Measurements from ENCODE around the gene WDFY2.
A peak's percentile ranks its signal among the peaks of the same experiment; 100 is the strongest.

The WDFY2 gene

GRCh38 chr13:51799261-51799660 lies 215.0 kb downstream of the WDFY2 start:
- no peak overlapping the region for H3K9ac ChIP-seq (ENCODE audit: low read length)
- no peak overlapping the region for H2AFZ ChIP-seq (ENCODE audit: low read depth, low read length)

DNA sequence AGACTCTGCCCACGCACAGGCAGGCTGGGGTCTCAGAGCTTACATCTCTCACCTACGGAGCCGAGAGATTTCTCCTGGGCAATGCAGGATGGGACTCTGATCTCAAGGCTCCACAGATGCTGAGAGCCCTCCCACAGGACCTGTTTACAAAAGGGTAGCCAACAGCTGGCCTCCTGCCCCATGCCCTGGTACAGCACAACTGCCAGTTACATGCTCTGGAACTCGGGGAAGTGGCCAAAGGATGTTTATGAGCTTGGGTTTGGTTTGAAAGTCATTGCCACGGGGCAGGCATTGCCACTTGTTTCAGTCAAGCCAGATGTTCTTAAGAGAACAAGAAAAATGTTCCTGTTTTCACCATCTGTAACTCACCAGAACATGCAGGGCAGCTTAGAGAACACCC lies 216.2 kb downstream of the WDFY2 start:
- no peak overlapping the region for H3K9ac ChIP-seq (ENCODE audit: low read length)
- H3K36me3 ChIP-seq (replicated peaks; ENCODE audit: low read depth, low read length) = peaks cover 6% of the 10 kb centered on the region
- peaks cover 53% of the 10 kb centered on the region for H3K4me1 ChIP-seq (ENCODE audit: low read length)
- H2AFZ ChIP-seq (ENCODE audit: low read depth, low read length) = no peak overlapping the region
- TF ChIP-seq, protein P1, sequence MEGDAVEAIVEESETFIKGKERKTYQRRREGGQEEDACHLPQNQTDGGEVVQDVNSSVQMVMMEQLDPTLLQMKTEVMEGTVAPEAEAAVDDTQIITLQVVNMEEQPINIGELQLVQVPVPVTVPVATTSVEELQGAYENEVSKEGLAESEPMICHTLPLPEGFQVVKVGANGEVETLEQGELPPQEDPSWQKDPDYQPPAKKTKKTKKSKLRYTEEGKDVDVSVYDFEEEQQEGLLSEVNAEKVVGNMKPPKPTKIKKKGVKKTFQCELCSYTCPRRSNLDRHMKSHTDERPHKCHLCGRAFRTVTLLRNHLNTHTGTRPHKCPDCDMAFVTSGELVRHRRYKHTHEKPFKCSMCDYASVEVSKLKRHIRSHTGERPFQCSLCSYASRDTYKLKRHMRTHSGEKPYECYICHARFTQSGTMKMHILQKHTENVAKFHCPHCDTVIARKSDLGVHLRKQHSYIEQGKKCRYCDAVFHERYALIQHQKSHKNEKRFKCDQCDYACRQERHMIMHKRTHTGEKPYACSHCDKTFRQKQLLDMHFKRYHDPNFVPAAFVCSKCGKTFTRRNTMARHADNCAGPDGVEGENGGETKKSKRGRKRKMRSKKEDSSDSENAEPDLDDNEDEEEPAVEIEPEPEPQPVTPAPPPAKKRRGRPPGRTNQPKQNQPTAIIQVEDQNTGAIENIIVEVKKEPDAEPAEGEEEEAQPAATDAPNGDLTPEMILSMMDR (IDR thresholded peaks at IDR 0.05; ENCODE audit: low read depth, low read length) = no peak
- no peak for TF ChIP-seq EZH2phosphoT487 (IDR thresholded peaks at IDR 0.05; ENCODE audit: low read depth)
- H3K4me3 ChIP-seq (ENCODE audit: low read length) = no peak overlapping the region
- no peak overlapping the region for H3K4me2 ChIP-seq (ENCODE audit: low read length)
- no peaks in the 10 kb centered on the region for H3K27me3 ChIP-seq (ENCODE audit: low read depth, low read length)
- H3K27ac ChIP-seq (ENCODE audit: low read length) = no peak overlapping the region
- peaks cover 15% of the 10 kb centered on the region for H3K79me2 ChIP-seq (ENCODE audit: low read length)
- H4K20me1 ChIP-seq (ENCODE audit: insufficient read depth, low read length) = no peaks in the 10 kb centered on the region
- no peaks in the 10 kb centered on the region for H3K9me3 ChIP-seq (ENCODE audit: insufficient read depth, low read length)

More at GRCh38 chr13:51799261-51799660, 215.0 kb downstream of the WDFY2 start:
- peaks cover 7% of the 10 kb centered on the region; the same call in 1 of the 2 replicates for H3K79me2 ChIP-seq (ENCODE audit: low read length)
- H3K36me3 ChIP-seq (replicated peaks; ENCODE audit: low read depth, low read length) = peaks cover 2% of the 10 kb centered on the region
- H3K4me1 ChIP-seq (ENCODE audit: low read length) = peaks cover 54% of the 10 kb centered on the region
- no peak overlapping the region for H3K4me3 ChIP-seq (ENCODE audit: low read length)
- no peaks in the 10 kb centered on the region for H4K20me1 ChIP-seq (ENCODE audit: insufficient read depth, low read length)
- H3K27ac ChIP-seq (ENCODE audit: low read length) = no peak overlapping the region
- H3K9me3 ChIP-seq (ENCODE audit: insufficient read depth, low read length) = no peaks in the 10 kb centered on the region
- no peaks in the 10 kb centered on the region for H3K27me3 ChIP-seq (ENCODE audit: low read depth, low read length)
- TF ChIP-seq, protein P1 (IDR thresholded peaks at IDR 0.05; ENCODE audit: low read depth, low read length) = no peak
- TF ChIP-seq EZH2phosphoT487 (IDR thresholded peaks at IDR 0.05; ENCODE audit: low read depth) = no peak
- no peak overlapping the region for H3K4me2 ChIP-seq (ENCODE audit: low read length)

DNA sequence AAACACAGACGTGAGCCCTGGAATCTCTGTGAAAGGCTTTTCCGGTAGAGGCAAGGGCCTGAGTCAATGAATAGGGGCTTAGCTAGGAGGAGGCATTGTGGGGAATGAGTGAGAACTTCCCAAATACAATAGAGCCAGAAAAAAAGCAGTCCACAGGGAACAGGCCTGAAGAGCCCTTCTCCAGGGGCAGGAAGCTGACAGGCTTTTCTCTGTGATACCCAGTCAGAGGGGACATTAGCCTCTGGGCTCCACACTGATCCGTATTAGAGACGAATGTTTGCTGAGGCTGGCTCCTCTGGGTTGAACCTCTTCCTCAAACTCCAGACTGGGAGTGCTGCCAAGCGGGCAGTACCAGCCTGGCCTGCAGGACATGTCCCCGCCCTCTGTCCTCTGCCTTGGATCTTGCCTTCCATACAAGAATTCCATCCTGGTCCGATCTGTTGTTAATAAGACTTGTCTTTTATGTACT lies 217.4 kb downstream of the WDFY2 start:
- H2AFZ ChIP-seq (ENCODE audit: low read depth, low read length) = no peak overlapping the region
- H3K9me3 ChIP-seq (ENCODE audit: insufficient read depth, low read length) = no peaks in the 10 kb centered on the region
- no peak overlapping the region for H3K4me3 ChIP-seq (ENCODE audit: low read length)
- H3K79me2 ChIP-seq (ENCODE audit: low read length) = peaks cover 15% of the 10 kb centered on the region
- peaks cover 7% of the 10 kb centered on the region for H3K36me3 ChIP-seq (replicated peaks; ENCODE audit: low read depth, low read length)
- peak overlapping the region; percentile 89 for H3K4me2 ChIP-seq (ENCODE audit: low read length)
- TF ChIP-seq, protein P1 (IDR thresholded peaks at IDR 0.05; ENCODE audit: low read depth, low read length) = no peak
- TF ChIP-seq EZH2phosphoT487 (IDR thresholded peaks at IDR 0.05; ENCODE audit: low read depth) = no peak
- no peak overlapping the region for H3K27ac ChIP-seq (ENCODE audit: low read length)
- no peaks in the 10 kb centered on the region for H4K20me1 ChIP-seq (ENCODE audit: insufficient read depth, low read length)
- no peaks in the 10 kb centered on the region for H3K27me3 ChIP-seq (ENCODE audit: low read depth, low read length)
- H3K9ac ChIP-seq (ENCODE audit: low read length) = no peak overlapping the region
- peaks cover 46% of the 10 kb centered on the region for H3K4me1 ChIP-seq (ENCODE audit: low read length)

- Histone ChIP-seq H3K9me3 (ENCODE audit: insufficient read depth, low read length) (no peaks in the 10 kb centered on the region), H3K4me1 (ENCODE audit: low read length) (peaks cover 36% of the 10 kb centered on the region), H2AFZ (ENCODE audit: low read depth, low read length) (0 out of 2 replicates have a peak overlapping the region, but pooled peaks have one; percentile 27), H3K4me3 (ENCODE audit: low read length) (peak overlapping the region; percentile 81), H3K79me2 (ENCODE audit: low read length) (peaks cover 15% of the 10 kb centered on the region), H3K36me3 (replicated peaks; ENCODE audit: low read depth, low read length) (peaks cover 7% of the 10 kb centered on the region), H3K4me2 (ENCODE audit: low read length) (peak overlapping the region; percentile 89), H3K27ac (ENCODE audit: low read length) (peak overlapping the region; percentile 78), H3K9ac (ENCODE audit: low read length) (peak overlapping the region; percentile 78), H3K27me3 (ENCODE audit: low read depth, low read length) (no peaks in the 10 kb centered on the region), H4K20me1 (ENCODE audit: insufficient read depth, low read length) (no peaks in the 10 kb centered on the region)
- TF ChIP-seq EZH2phosphoT487 (IDR thresholded peaks at IDR 0.05; ENCODE audit: low read depth) = no peak
- TF ChIP-seq, protein P1 (IDR thresholded peaks at IDR 0.05; ENCODE audit: low read depth, low read length) = no peak
Observed at GRCh38 chr13:51802631-51803418, 218.6 kb downstream of the WDFY2 start.
